Right atrium auricular region (tissue), 2 donors: ENCODE measurements around the gene GMPR. TPM values are rescaled to one million over a fixed set of nuclear protein-coding genes. Genes with fewer than 3 reads are reported as not detected.
A peak's percentile ranks its signal among the peaks of the same experiment; 100 is the strongest.

Experiments used
- DNase-seq: peaks from one replicate; pipeline ENCODE4 v3.0.0-alpha.2; 2019; ENCODE audit warnings: low spot score
- H3K27ac ChIP-seq, 2 donors: fragments of 200-600 bp; sonication (generic); 1 replicate in 1 of 2; 2 replicates in 1 of 2; pipeline ENCODE4 v1.5.1; 2016 to 2019
- H3K27me3 ChIP-seq, 2 donors: fragments of 200-600 bp; sonication (generic); one replicate each; pipeline versions ENCODE4 v1.5.1 to v1.6.0; 2017 to 2019
- H3K36me3 ChIP-seq: fragments of 200-600 bp; sonication (generic); one replicate; pipeline ENCODE4 v1.5.1; 2016
- H3K4me1 ChIP-seq, 2 donors: fragments of 200-600 bp; sonication (generic); one replicate each; pipeline versions ENCODE4 v1.5.1 to v1.6.0; 2017 to 2019
- H3K4me3 ChIP-seq, 2 donors: fragments of 200-600 bp; sonication (generic); 1 replicate in 1 of 2; 2 replicates in 1 of 2; pipeline ENCODE4 v1.5.1; 2017 to 2019; ENCODE audit warnings: mild to moderate bottlenecking in 1 of 2, moderate library complexity in 1 of 2
- H3K9me3 ChIP-seq, 2 donors: fragments of 200-600 bp; sonication (generic); one replicate each; pipeline ENCODE4 v1.5.1; 2019
- total RNA-seq, 2 donors: library from RNA; depleted of rRNA; stranded (reverse); fragments of >200 nt; gene quantifications; one replicate each; pipeline ENCODE4 v1.1.0, GENCODE V29; 2016
- TF ChIP-seq, protein P1 (sequence below), 2 donors: fragments of 200-600 bp; sonication (generic); IDR thresholded peaks; one replicate each; pipeline ENCODE4 v1.5.1; 2019; ENCODE audit warnings: antibody characterized with exemption in 2 of 2

GMPR gene
- total RNA-seq, 2 donors from 2014 or later: 70.1 to 89.5 TPM

DNA sequence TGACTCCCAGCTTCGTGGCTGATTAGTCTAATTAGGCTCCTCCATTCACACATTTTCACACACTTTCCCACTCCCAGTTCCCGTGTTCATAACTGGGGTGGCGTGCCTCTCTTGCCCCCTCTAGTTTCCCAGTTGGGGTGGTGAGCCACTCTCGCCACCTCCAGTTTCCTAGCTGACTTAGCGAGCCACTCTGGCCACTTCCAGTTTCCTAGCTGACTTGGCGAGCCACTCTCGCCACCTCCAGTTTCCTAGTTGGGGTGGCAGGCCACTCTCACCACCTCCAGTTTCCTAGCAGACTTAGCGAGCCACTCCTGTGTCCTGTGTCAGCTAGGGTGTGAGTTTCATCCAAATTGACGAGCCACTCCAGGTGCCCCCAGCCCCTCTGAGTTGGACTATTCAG is 7.4 kb upstream of the GMPR start:
- H3K9me3 ChIP-seq: no peaks in the 10 kb centered on the region
- no peak overlapping the region for H3K4me3 ChIP-seq
- TF ChIP-seq, protein P1, sequence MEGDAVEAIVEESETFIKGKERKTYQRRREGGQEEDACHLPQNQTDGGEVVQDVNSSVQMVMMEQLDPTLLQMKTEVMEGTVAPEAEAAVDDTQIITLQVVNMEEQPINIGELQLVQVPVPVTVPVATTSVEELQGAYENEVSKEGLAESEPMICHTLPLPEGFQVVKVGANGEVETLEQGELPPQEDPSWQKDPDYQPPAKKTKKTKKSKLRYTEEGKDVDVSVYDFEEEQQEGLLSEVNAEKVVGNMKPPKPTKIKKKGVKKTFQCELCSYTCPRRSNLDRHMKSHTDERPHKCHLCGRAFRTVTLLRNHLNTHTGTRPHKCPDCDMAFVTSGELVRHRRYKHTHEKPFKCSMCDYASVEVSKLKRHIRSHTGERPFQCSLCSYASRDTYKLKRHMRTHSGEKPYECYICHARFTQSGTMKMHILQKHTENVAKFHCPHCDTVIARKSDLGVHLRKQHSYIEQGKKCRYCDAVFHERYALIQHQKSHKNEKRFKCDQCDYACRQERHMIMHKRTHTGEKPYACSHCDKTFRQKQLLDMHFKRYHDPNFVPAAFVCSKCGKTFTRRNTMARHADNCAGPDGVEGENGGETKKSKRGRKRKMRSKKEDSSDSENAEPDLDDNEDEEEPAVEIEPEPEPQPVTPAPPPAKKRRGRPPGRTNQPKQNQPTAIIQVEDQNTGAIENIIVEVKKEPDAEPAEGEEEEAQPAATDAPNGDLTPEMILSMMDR (IDR thresholded peaks at IDR 0.05): no peak
- no peaks in the 10 kb centered on the region for H3K27me3 ChIP-seq
- H3K27ac ChIP-seq: no peak overlapping the region
- no peaks in the 10 kb centered on the region for H3K36me3 ChIP-seq
- DNase-seq: no peak
- peaks cover 0 to 15% of the 10 kb centered on the region in 2 donors for H3K4me1 ChIP-seq

DNA sequence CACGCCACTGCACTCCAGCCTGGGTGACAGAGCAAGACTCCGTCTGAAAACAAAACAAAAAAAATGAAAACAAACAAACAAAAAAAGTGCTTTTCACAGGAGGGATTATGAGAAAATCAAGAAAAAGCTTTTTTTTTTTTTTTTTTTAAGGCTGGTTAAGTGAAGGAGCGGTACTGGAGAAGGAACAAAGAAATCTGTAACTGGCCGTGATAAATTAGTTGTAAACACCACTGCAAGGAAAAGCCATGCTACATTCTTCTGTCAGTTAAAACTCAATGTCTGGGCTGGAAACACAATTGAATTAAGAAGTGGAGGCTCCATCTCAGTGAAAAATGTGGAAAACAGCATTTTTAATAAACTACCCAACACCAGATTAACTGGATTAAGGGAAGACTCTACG is 6.3 kb upstream of the GMPR start:
- H3K4me1 ChIP-seq: peaks cover 0 to 26% of the 10 kb centered on the region in 2 donors
- H3K27ac ChIP-seq: no peak overlapping the region
- TF ChIP-seq, protein P1 (IDR thresholded peaks at IDR 0.05): no peak
- H3K4me3 ChIP-seq: no peak overlapping the region
- no peaks in the 10 kb centered on the region for H3K27me3 ChIP-seq
- DNase-seq: no peak
- no peaks in the 10 kb centered on the region for H3K36me3 ChIP-seq
- no peaks in the 10 kb centered on the region for H3K9me3 ChIP-seq

DNA sequence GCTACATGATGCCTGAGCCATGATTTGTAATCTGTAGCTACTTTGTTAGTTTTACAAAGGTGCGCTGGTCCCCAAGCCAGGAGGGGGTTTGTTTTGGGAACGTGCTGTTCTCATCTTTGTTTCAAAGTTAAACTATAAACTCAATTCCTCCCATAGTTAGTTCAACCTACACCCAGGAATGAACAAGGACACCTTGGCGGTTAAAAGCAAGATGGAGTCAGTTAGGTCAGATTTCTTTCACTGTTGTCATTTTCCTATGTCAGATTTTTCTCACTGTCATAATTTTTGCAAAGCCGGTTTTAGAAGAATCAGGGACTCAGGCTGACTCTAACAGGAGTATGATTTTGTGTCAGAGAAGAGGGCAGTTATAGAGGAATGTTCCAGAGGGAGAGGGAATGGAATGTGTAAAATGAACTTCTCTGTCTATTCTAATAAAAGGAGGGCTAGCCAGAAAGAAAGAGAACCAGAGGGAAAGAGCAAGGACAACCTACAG is 2.3 kb upstream of the GMPR start:
- Histone ChIP-seq H3K9me3 (no peaks in the 10 kb centered on the region), H3K27me3 (no peaks in the 10 kb centered on the region), H3K27ac (peak overlapping the region; percentile 35 to 94), H3K36me3 (no peaks in the 10 kb centered on the region), H3K4me1 (peaks cover 0 to 31% of the 10 kb centered on the region in 2 donors), H3K4me3 (no peak overlapping the region)
- no peak for DNase-seq
- TF ChIP-seq, protein P1 (IDR thresholded peaks at IDR 0.05): no peak

DNA sequence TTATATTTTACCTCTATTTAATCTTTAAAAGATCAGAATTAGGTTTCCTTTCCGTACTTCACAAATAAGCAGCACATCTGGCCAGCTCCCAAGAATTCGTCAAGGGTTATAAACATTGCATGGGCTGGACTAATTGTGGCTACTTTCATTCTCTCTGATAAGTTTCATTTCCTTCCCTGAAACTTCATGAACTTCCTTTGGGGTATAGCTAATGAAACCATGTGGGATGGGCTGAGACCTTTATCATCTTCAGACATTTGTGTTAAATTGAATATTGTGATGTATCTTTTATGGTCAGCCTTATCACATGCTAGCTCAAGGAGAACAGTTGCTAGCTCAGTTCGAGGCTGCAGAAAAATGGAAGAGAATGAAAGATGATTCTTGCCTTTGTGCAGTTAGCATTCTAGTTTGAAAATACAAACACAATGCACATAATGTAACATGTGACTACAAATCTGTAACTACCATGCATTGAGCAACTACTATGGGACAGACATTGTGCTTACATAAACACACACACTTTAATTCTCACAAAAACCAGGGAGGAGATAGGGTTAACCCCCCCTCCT is 1.7 kb upstream of the GMPR start:
- Histone ChIP-seq H3K27me3 (no peaks in the 10 kb centered on the region), H3K4me1 (peaks cover 0 to 37% of the 10 kb centered on the region in 2 donors), H3K36me3 (no peaks in the 10 kb centered on the region), H3K27ac (peak overlapping the region; percentile 35 to 94), H3K4me3 (peak overlapping the region in 1 of 2 donors; percentile 9), H3K9me3 (no peaks in the 10 kb centered on the region)
- no peak for DNase-seq
- TF ChIP-seq, protein P1 (IDR thresholded peaks at IDR 0.05): no peak

DNA sequence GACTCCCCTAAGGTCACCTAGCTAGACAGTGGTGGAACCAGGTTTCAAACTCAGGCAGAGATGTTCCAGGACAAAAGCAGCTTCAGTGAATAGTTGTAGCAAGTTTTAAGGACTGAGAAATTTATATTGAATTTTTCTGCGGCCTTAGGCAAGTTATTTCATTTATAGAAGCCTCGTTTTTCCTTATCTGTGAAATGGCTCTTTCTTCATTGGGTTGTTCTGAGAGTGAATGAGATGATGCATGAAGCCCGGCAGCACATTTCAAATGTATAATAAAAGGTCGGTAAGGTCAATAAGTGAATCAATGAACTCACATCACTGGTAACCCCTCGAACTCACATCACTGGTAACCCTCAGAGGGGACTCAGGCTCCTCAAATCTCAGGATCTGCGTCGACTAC is 1.1 kb upstream of the GMPR start:
- H3K4me1 ChIP-seq: peaks cover 0 to 41% of the 10 kb centered on the region in 2 donors
- no peaks in the 10 kb centered on the region for H3K36me3 ChIP-seq
- TF ChIP-seq, protein P1 (IDR thresholded peaks at IDR 0.05): no peak
- no peak overlapping the region for H3K4me3 ChIP-seq
- no peak for DNase-seq
- H3K27me3 ChIP-seq: no peaks in the 10 kb centered on the region
- peak overlapping the region; percentile 93 to 94 for H3K27ac ChIP-seq
- no peaks in the 10 kb centered on the region for H3K9me3 ChIP-seq
